Muscle of back (tissue), 11 donors: ENCODE data around the gene IL10RA. TPM values are rescaled to one million over a fixed set of nuclear protein-coding genes. Genes with fewer than 3 reads are reported as not detected.
A peak's percentile ranks its signal among the peaks of the same experiment; 100 is the strongest.

Source experiments
- DNase-seq, 3 donors: peaks; one replicate each; pipeline versions ENCODE4 v3.0.0 to v3.0.0-alpha.2; 2013
- polyA plus RNA-seq, 10 donors: library from polyadenylated mRNA; unstranded; fragments of 120-200 nt; gene quantifications; one replicate each; pipeline ENCODE4 v1.2.1, GENCODE V29; 2013; ENCODE audit not compliant: insufficient read length in 10 of 10

IL10RA gene
- polyA plus RNA-seq, 10 donors, result 3.7 to 13.4 (median 4.4) TPM

DNA sequence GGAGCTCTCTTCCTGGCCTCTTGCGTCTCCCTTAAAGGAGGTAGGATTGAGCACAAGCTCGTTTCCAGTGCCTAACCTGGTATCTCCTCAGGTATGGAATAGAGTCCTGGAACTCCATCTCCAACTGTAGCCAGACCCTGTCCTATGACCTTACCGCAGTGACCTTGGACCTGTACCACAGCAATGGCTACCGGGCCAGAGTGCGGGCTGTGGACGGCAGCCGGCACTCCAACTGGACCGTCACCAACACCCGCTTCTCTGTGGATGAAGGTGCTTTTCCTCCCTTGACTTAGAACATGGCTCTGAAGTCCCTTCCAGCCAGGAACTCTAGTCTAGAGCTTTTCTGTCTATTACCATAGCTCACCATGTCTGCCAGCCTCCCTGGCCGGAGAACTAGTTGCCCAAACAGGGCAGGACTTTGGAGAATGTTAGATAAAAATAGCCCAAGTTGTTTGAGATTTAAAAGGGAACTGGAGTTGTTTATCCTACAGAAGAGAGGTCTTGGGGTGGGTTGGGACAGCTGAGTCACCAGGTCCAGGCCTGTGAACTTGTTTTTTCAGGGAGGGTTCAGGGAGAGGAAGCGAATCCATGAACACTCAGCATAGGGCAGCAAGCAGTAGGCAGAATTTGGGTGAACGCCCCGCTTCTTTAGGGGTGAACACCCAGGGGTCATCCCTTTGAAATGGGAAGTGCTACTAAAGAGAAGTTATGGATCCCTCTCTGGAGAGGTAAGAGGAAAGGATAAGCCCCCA is 3.3 kb downstream of the IL10RA start:
- DNase-seq, result no peak

- no peak for DNase-seq
These were observed 5.9 kb downstream of the IL10RA start for GRCh38 chr11:117992136-117992535.

- DNase-seq, result no peak
These were observed 6.4 kb downstream of the IL10RA start for GRCh38 chr11:117992620-117993019.

- DNase-seq, result no peak
These were observed 8.0 kb downstream of the IL10RA start for GRCh38 chr11:117993988-117994745.

DNA sequence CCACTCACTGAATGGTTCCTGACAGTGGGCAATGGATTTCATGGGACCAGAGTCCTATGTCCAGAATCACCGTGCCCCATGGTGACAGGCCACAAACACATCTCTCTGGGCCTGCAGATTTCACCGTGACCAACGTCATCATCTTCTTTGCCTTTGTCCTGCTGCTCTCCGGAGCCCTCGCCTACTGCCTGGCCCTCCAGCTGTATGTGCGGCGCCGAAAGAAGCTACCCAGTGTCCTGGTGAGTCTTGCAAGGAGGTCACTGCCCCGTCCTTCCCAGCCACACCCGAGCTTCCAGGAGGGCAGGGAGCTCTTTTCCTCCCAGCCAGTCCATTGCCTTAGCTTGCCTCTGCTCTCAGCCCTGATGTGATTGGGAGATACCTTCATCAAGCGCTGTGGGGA is 9.3 kb downstream of the IL10RA start:
- no peak for DNase-seq

- no peak for DNase-seq
These were observed 9.9 kb downstream of the IL10RA start for GRCh38 chr11:117996058-117996457.

- DNase-seq, result no peak
These were observed 11.2 kb downstream of the IL10RA start for GRCh38 chr11:117997406-117997805.

DNA sequence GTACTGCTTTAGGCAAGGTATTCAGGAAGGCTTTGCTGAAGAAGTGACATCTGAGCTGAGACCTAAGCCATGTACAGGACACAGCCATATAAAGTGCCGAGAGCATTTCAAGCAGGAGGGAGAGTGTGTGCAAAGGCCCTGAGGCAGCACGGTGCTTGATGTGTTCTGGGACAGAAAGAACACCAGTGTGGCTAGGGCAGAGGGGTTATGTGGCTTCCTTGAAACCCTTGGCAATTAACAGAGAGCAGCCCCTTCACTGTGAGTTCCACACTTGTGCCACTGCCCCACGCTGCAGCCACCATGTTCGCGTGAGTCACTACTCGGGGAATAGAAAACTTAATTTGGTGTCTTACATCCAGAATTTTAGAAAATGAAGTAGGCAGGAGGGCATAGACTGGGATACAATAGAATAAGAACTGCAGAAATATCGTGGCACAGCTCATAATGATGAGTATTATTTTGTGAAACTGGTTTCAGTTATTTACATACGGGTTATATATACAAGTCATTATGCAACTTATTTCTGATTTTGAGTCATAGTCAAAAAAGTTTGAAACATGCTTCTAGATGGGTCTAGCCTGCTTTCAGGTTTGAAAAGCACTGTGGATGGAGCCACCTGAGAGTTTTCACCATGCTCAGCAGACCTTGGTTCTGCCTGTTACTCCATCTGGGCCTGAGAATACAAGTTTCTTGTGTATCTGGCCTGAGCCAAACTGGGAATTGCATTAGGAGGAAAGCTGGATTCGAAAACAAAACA is 11.8 kb downstream of the IL10RA start:
- no peak for DNase-seq

DNA sequence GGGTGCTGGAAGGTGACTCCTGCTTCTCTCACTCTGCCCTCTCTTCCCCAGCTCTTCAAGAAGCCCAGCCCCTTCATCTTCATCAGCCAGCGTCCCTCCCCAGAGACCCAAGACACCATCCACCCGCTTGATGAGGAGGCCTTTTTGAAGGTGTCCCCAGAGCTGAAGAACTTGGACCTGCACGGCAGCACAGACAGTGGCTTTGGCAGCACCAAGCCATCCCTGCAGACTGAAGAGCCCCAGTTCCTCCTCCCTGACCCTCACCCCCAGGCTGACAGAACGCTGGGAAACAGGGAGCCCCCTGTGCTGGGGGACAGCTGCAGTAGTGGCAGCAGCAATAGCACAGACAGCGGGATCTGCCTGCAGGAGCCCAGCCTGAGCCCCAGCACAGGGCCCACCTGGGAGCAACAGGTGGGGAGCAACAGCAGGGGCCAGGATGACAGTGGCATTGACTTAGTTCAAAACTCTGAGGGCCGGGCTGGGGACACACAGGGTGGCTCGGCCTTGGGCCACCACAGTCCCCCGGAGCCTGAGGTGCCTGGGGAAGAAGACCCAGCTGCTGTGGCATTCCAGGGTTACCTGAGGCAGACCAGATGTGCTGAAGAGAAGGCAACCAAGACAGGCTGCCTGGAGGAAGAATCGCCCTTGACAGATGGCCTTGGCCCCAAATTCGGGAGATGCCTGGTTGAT is 12.6 kb downstream of the IL10RA start:
- no peak for DNase-seq

DNA sequence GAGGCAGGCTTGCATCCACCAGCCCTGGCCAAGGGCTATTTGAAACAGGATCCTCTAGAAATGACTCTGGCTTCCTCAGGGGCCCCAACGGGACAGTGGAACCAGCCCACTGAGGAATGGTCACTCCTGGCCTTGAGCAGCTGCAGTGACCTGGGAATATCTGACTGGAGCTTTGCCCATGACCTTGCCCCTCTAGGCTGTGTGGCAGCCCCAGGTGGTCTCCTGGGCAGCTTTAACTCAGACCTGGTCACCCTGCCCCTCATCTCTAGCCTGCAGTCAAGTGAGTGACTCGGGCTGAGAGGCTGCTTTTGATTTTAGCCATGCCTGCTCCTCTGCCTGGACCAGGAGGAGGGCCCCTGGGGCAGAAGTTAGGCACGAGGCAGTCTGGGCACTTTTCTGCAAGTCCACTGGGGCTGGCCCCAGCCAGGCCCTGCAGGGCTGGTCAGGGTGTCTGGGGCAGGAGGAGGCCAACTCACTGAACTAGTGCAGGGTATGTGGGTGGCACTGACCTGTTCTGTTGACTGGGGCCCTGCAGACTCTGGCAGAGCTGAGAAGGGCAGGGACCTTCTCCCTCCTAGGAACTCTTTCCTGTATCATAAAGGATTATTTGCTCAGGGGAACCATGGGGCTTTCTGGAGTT is 13.3 kb downstream of the IL10RA start:
- no peak for DNase-seq

- no peak for DNase-seq
These were observed 14.1 kb downstream of the IL10RA start for GRCh38 chr11:118000067-118000849.

DNA sequence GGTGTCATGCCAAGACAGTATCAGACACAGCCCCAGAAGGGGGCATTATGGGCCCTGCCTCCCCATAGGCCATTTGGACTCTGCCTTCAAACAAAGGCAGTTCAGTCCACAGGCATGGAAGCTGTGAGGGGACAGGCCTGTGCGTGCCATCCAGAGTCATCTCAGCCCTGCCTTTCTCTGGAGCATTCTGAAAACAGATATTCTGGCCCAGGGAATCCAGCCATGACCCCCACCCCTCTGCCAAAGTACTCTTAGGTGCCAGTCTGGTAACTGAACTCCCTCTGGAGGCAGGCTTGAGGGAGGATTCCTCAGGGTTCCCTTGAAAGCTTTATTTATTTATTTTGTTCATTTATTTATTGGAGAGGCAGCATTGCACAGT is 14.6 kb downstream of the IL10RA start:
- DNase-seq, result no peak

DNA sequence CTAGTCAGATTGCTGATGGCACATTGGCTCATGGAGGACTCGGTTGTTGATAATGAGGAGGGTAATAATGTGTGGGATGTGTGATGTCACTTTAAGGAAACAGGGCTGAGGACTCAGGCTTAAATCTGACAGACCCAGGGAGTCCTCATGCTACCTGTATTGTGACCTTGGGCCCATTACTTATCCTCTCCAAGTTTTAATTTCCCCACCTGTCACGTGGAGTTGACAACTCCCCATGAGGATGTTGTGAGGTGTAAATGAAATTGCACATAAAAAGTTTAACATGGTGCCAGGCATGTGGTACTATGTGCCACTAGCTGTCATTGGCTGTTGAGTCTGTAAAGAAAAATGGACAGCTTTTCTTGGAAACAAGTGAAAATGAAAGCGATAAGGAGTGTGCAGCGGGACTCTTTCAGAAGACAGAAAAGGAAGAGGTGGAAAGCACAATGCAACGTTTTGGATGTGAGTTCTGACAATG is 15.3 kb downstream of the IL10RA start:
- DNase-seq, result no peak

DNA sequence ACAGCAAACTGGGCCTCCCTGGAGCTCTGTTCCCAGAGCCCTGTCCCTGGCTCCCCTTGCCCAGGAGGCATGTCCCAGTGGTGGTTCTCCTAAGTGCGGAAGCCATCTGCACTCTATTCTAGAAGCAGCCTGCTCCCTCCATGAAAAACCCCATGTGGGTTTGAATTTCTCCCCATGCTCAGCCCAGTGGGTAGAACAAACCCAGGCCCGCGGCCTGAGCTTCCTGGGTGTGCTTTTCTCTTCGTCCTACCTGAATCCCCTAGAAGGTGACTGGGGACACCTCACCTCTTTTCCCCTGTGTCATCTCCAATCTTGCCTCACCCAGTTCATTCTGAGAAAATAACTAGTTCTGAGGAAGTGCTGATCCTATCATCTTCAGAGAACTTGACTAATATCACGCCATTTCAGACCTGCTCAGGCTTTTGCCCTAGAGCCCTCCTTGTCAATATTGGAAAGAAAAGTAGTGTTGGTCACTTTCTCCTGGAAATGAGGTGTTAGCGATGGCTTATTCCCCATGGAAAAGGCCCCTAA is 15.9 kb downstream of the IL10RA start:
- no peak for DNase-seq

- peak; percentile 28 to 81 (median 45) for DNase-seq
These were observed 16.6 kb downstream of the IL10RA start for GRCh38 chr11:118002541-118003423.

- DNase-seq, result no peak
These were observed 17.3 kb downstream of the IL10RA start for GRCh38 chr11:118003456-118003855.

DNA sequence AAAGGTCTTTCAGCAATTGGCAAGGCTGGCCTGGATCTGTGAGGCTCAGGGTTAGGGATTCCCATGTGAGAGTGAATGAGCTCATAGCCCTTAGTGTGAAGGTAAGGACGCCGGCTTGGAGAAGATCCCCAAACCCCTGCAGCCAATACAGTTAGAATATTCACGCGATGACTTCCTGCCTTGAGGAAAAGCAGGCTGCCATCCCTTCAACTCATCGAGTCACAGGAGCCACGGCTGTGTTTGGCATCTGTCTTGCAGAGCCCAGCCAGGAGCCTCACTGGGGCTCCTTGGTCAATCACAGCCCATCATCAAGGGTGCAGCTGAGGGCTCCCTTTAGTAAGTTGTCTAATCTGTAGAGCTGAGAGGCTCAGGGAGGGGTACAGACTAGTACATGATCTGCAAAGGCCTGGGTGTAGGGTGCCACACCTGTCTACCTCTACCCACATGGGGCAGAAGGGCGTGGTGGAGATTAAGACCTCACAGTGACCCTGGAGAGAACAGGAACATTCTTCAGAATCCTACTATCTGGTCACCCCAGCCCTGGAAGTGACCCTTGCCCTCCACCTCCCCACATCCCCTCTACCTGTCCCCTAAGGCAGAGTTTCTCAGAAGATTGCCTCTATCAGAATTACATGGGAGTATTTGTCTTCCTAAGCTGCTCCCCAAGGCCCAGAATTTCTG is 18.5 kb downstream of the IL10RA start:
- no peak for DNase-seq
